ENCODE results near the gene SERPINB5.

Gene SERPINB5, protein sequence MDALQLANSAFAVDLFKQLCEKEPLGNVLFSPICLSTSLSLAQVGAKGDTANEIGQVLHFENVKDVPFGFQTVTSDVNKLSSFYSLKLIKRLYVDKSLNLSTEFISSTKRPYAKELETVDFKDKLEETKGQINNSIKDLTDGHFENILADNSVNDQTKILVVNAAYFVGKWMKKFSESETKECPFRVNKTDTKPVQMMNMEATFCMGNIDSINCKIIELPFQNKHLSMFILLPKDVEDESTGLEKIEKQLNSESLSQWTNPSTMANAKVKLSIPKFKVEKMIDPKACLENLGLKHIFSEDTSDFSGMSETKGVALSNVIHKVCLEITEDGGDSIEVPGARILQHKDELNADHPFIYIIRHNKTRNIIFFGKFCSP

DNA sequence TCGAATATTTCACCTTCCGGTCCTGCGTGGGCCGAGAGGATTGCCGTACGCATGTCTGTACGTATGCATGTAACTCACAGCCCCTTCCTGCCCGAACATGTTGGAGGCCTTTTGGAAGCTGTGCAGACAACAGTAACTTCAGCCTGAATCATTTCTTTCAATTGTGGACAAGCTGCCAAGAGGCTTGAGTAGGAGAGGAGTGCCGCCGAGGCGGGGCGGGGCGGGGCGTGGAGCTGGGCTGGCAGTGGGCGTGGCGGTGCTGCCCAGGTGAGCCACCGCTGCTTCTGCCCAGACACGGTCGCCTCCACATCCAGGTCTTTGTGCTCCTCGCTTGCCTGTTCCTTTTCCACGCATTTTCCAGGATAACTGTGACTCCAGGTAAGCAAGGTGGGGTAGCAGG, at the start of gene SERPINB5:
SERPINB5 (plus strand) TSS at position 291 of the 400 bp plus-strand sequence. CDS start 7,471 bp downstream, outside the sequence.
- H3K9me3 ChIP-seq (replicated peaks in 1 of 11): no peaks in the 10 kb centered on the region
- no peaks in the 10 kb centered on the region for H3K27me3 ChIP-seq
- no peak within 1 kb of the TSS for H3K27ac ChIP-seq
- H3K9ac ChIP-seq: no peak within 1 kb of the TSS
- H3K4me2 ChIP-seq: peak within 1 kb of the TSS in 5 of 11 experiments; percentile 14 to 63 (median 35); a peak in 5 of 22 replicates
- no peaks in the 10 kb centered on the region for H3K36me3 ChIP-seq
- TF ChIP-seq Cebpa-rat (IDR thresholded peaks at IDR 0.05): no peak
- H4K20me1 ChIP-seq: no peaks in the 10 kb centered on the region
- peaks cover 0 to 11% (median 3%) of the 10 kb centered on the region in 10 experiments; a peak in 9 of 20 replicates for H3K4me1 ChIP-seq
- no peak within 1 kb of the TSS for H3K4me3 ChIP-seq

DNA sequence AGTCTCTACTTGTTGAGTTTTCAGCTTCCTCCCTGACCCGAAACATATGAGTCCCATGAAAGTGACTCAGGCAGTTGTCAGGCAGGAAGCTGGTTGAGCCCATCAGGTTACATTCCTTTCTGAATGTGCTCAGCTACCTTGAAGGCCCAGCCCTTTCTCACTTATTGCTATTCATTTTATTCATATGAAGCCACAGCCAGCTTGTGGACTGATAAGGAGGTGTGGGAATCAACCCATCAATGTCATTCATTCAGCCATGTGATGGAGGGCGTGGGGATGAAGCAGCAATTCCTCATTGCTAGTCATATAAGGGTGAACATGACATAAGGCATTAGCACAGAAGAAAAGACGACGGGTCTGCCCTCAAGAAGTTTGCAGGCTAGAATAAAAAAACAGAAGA, 49.2 kb upstream of the SERPINB5 start:
- H3K9me3 ChIP-seq (replicated peaks in 1 of 11): no peaks in the 10 kb centered on the region
- no peaks in the 10 kb centered on the region for H4K20me1 ChIP-seq
- no peak for TF ChIP-seq Cebpa-rat (IDR thresholded peaks at IDR 0.05)
- no peak overlapping the region for H3K4me3 ChIP-seq
- no peak overlapping the region for H3K9ac ChIP-seq
- no peaks in the 10 kb centered on the region for H3K36me3 ChIP-seq
- no peak overlapping the region for H3K4me2 ChIP-seq
- no peak overlapping the region for H3K27ac ChIP-seq
- H3K4me1 ChIP-seq: peaks cover 5 to 11% (median 7%) of the 10 kb centered on the region in 10 experiments; a peak in 16 of 20 replicates
- no peaks in the 10 kb centered on the region for H3K27me3 ChIP-seq

DNA sequence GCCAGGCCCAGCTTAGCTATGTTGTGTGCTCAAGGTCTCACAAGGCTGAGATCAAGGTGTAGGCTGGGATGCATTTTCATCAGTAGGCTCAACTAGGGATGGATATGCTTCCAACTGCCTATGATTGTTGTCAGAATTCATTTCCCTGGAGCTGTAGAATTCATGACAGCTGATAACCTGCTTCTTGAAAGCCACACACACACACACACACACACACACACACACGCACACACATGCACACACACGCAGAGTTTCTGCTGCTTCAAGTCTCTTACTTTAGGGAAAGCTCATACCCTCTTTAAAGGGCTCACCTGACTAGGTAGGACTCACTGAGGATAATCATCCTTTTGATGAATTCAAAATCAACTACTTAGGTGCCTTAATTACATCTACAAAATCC, 46.2 kb upstream of the SERPINB5 start:
- TF ChIP-seq Cebpa-rat (IDR thresholded peaks at IDR 0.05): no peak
- H4K20me1 ChIP-seq: no peaks in the 10 kb centered on the region
- H3K4me1 ChIP-seq: no peaks in the 10 kb centered on the region
- H3K4me2 ChIP-seq: no peak overlapping the region
- no peak overlapping the region for H3K9ac ChIP-seq
- H3K36me3 ChIP-seq: no peaks in the 10 kb centered on the region
- H3K27me3 ChIP-seq: no peaks in the 10 kb centered on the region
- no peak overlapping the region for H3K27ac ChIP-seq
- no peak overlapping the region for H3K4me3 ChIP-seq
- H3K9me3 ChIP-seq (replicated peaks in 1 of 11): no peaks in the 10 kb centered on the region

DNA sequence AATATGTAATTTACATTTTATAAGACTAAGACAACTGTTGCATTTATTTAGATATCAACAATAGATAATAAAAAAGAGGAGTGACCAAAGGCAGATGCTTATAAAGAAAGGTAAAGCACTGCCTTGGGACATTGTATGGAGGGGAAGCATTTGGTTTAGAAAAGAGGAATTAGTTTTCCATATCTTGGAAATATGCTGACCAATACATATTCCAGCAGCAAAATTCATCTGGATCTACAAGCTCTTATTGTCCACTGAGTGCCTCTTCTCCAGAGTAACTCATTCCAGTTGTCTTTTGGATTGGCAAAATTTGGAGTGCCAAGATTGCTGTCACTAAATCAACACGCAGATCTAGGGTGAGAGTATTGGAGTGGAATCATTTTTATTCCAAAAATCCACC, 45.6 kb upstream of the SERPINB5 start:
- H3K9ac ChIP-seq: no peak overlapping the region
- no peak overlapping the region for H3K27ac ChIP-seq
- no peak for TF ChIP-seq Cebpa-rat (IDR thresholded peaks at IDR 0.05)
- no peaks in the 10 kb centered on the region for H3K9me3 ChIP-seq (replicated peaks in 1 of 11)
- H3K27me3 ChIP-seq: no peaks in the 10 kb centered on the region
- no peaks in the 10 kb centered on the region for H3K36me3 ChIP-seq
- no peak overlapping the region for H3K4me2 ChIP-seq
- H4K20me1 ChIP-seq: no peaks in the 10 kb centered on the region
- no peak overlapping the region for H3K4me3 ChIP-seq
- no peaks in the 10 kb centered on the region for H3K4me1 ChIP-seq

DNA sequence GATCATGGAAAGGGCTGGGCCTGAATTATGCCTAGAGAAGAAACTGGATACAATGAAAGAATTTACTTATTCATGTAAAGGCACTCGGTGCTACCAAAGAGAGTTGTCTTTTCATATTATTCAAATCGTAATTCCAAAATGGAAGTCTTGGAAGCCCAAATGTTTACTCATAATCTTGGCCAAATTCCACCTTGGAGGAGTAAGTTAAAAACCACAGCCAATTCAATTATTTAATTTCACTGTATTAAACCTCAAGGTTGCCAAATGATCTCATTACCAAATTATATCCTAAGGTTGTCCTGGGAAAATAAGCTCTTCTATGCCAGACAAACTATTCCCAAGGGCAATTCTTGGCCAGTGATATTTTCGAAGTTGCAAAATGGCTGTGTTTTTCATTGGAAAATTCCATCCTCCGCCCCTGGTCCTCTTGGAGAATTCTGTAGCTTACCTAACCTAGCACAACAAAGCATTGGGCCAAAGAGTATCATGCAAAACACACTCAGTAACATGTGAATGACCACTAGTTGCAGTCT, 43.4 kb upstream of the SERPINB5 start:
- Histone ChIP-seq H3K4me3 (no peak overlapping the region), H3K4me1 (peaks cover 0 to 5% (median 0%) of the 10 kb centered on the region in 10 experiments; a peak in 1 of 20 replicates), H3K27me3 (no peaks in the 10 kb centered on the region), H3K4me2 (no peak overlapping the region), H3K36me3 (no peaks in the 10 kb centered on the region), H3K9ac (no peak overlapping the region), H4K20me1 (no peaks in the 10 kb centered on the region), H3K9me3 (replicated peaks in 1 of 11) (no peaks in the 10 kb centered on the region), H3K27ac (no peak overlapping the region)
- TF ChIP-seq Cebpa-rat (IDR thresholded peaks at IDR 0.05): no peak

DNA sequence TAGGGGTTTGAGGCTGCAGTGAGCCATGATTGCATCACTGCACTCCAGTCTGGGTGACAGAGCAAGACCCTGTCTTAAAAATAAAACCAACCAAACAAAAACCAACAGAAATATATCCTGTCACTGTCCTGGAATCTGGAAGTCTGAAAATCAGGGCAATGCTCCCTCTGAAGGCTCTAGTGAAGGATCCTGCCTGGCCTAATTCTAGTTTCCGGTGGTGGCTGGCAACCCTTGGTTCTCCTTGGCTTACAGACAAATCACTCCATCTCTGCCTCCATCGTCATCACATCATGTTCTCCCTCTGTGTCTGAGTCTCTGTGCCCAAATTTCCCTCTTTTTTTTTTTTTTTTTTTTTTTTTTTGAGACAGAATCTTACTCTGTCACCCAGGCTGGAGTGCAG, 38.6 kb upstream of the SERPINB5 start:
- Histone ChIP-seq H4K20me1 (no peaks in the 10 kb centered on the region), H3K27me3 (no peaks in the 10 kb centered on the region), H3K36me3 (no peaks in the 10 kb centered on the region), H3K4me3 (no peak overlapping the region), H3K4me2 (no peak overlapping the region), H3K27ac (no peak overlapping the region), H3K4me1 (peaks cover 0 to 38% (median 17%) of the 10 kb centered on the region in 10 experiments; a peak in 11 of 20 replicates), H3K9me3 (replicated peaks in 1 of 11) (no peaks in the 10 kb centered on the region), H3K9ac (peak overlapping the region in 1 of 11 experiments; percentile 29; a peak in 2 of 22 replicates)
- TF ChIP-seq Cebpa-rat (IDR thresholded peaks at IDR 0.05): no peak

DNA sequence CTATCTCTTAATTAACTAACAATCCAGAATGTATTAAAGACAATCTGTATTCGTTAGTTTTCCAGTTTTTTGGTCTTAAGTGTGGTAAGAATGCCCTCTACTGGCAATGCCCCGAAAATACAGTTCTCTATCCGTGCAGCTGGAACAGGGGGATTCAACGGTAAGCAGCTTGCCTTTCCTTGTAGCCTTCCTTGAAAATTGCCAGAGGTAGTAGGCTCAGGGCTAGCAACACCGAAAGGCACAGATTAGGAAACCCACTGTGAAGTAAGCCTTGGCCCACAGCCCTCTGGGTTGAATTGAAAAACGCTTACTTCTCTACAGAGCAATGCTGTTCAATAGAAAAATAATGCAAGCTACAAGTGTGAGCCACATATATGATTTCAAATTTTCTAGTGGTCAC, 37.4 kb upstream of the SERPINB5 start:
- peak overlapping the region in 2 of 11 experiments; percentile 17 to 31; a peak in 1 of 22 replicates for H3K27ac ChIP-seq
- no peaks in the 10 kb centered on the region for H3K27me3 ChIP-seq
- H3K4me1 ChIP-seq: peaks cover 2 to 50% (median 28%) of the 10 kb centered on the region in 10 experiments; a peak in 19 of 20 replicates
- peak overlapping the region in 1 of 11 experiments; percentile 48; a peak in 1 of 22 replicates for H3K4me2 ChIP-seq
- no peak overlapping the region for H3K4me3 ChIP-seq
- H4K20me1 ChIP-seq: no peaks in the 10 kb centered on the region
- no peak overlapping the region for H3K9ac ChIP-seq
- no peaks in the 10 kb centered on the region for H3K36me3 ChIP-seq
- no peak for TF ChIP-seq Cebpa-rat (IDR thresholded peaks at IDR 0.05)
- H3K9me3 ChIP-seq (replicated peaks in 1 of 11): no peaks in the 10 kb centered on the region

DNA sequence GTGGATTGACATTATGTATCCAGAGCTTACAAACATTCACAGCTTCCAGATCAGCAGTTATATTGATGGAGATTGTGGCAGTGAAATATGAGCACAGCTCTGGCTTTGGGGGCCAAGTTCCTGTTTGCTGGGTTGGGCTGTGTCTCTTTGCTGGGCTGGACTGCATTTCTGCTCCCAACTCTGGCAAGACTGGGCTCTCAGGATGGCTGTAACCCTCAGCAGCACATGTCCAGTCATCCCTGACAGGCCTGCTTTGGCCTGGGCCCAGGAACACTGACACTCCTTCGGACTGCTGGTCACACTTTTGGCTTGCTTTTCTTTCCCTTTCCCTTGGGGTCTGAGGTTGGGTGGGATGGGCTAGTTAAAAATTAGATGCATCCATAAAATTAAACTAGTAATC, 36.5 kb upstream of the SERPINB5 start:
- no peak for TF ChIP-seq Cebpa-rat (IDR thresholded peaks at IDR 0.05)
- peak overlapping the region in 5 of 11 experiments; percentile 47 to 65 (median 51); a peak in 10 of 22 replicates for H3K4me2 ChIP-seq
- peak overlapping the region in 8 of 11 experiments; percentile 1 to 81 (median 75); a peak in 12 of 22 replicates for H3K27ac ChIP-seq
- H3K4me1 ChIP-seq: peaks cover 11 to 59% (median 36%) of the 10 kb centered on the region in 10 experiments
- no peak overlapping the region for H3K4me3 ChIP-seq
- H3K36me3 ChIP-seq: no peaks in the 10 kb centered on the region
- H3K9me3 ChIP-seq (replicated peaks in 1 of 11): no peaks in the 10 kb centered on the region
- peak overlapping the region in 5 of 11 experiments; percentile 9 to 61 (median 53); a peak in 7 of 22 replicates for H3K9ac ChIP-seq
- no peaks in the 10 kb centered on the region for H3K27me3 ChIP-seq
- no peaks in the 10 kb centered on the region for H4K20me1 ChIP-seq

DNA sequence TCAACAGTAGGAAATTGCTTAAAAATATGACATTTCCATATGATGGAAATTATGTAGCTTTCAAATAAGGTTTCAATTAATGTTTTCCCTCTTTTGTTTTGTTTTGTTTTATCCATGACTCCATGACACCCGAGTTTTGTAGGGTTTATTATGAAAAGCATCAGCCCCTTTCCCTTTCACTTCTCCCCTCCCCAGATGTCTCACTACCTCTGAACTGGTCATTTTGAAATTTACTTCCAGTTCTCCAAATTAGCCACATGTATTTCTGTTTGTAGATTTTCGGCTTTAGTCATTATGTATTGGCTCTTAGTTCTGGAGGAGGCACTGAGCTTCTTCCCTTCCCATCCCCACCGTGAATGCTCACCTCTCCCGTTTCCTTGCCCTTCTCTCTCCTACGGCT, 35.9 kb upstream of the SERPINB5 start:
- no peaks in the 10 kb centered on the region for H4K20me1 ChIP-seq

More for the DNA sequence above, 35.9 kb upstream of the SERPINB5 start:
- no peak for TF ChIP-seq Cebpa-rat (IDR thresholded peaks at IDR 0.05)
- Histone ChIP-seq H3K4me3 (no peak overlapping the region), H3K27me3 (no peaks in the 10 kb centered on the region), H3K4me2 (peak overlapping the region in 5 of 11 experiments; percentile 47 to 65 (median 51); a peak in 10 of 22 replicates), H3K27ac (peak overlapping the region in 8 of 11 experiments; percentile 1 to 81 (median 75); a peak in 12 of 22 replicates), H3K4me1 (peaks cover 11 to 65% (median 40%) of the 10 kb centered on the region in 10 experiments), H3K9ac (peak overlapping the region in 4 of 11 experiments; percentile 46 to 61 (median 53); a peak in 7 of 22 replicates), H3K36me3 (no peaks in the 10 kb centered on the region), H3K9me3 (replicated peaks in 1 of 11) (no peaks in the 10 kb centered on the region)
